KMS-11 (cell line): ENCODE data around the gene AFF3.

ENCODE experiments used
- H2AFZ ChIP-seq: fragments of 200-600 bp; sonication (generic); 2 replicates; pipeline ENCODE4 v1.6.1; 2016; ENCODE audit warnings: antibody characterized with exemption, mixed run types, low read depth
- H3K27ac ChIP-seq: fragments of 200-600 bp; sonication (generic); 2 replicates; pipeline ENCODE4 v1.6.1; 2016; ENCODE audit warnings: mild to moderate bottlenecking, mixed run types
- H3K27me3 ChIP-seq: fragments of 200-600 bp; sonication (generic); 2 replicates; pipeline ENCODE4 v1.6.1; 2017; ENCODE audit warnings: mild to moderate bottlenecking, low read depth, mixed run types, moderate library complexity; ENCODE audit not compliant: insufficient read depth
- H3K36me3 ChIP-seq: fragments of 200-600 bp; sonication (generic); 2 replicates; pipeline ENCODE4 v1.6.1; 2017; ENCODE audit warnings: mild to moderate bottlenecking, mixed run types; ENCODE audit not compliant: insufficient read depth
- H3K4me1 ChIP-seq: fragments of 200-600 bp; sonication (generic); 2 replicates; pipeline ENCODE4 v1.6.1; 2016; ENCODE audit warnings: mild to moderate bottlenecking, low read depth, mixed run types; ENCODE audit not compliant: poor library complexity, severe bottlenecking
- H3K4me2 ChIP-seq: fragments of 200-600 bp; sonication (generic); 2 replicates; pipeline ENCODE4 v1.7.0; 2016; ENCODE audit warnings: mild to moderate bottlenecking, mixed run types
- H3K4me3 ChIP-seq: fragments of 200-600 bp; sonication (generic); IDR thresholded peaks from 2 replicates; pipeline ENCODE4 v1.6.1; 2017; ENCODE audit warnings: low read depth, low read length, mixed read lengths; ENCODE audit not compliant: insufficient read depth
- H3K79me2 ChIP-seq: fragments of 200-600 bp; sonication (generic); 2 replicates; pipeline ENCODE4 v1.6.1; 2016; ENCODE audit warnings: low read depth, mixed run types; ENCODE audit not compliant: insufficient read depth
- H3K9ac ChIP-seq: fragments of 200-600 bp; sonication (generic); 2 replicates; pipeline ENCODE4 v1.6.1; 2016; ENCODE audit warnings: mild to moderate bottlenecking, mixed run types
- H4K20me1 ChIP-seq: fragments of 200-600 bp; sonication (generic); 2 replicates; pipeline ENCODE4 v1.6.1; 2016; ENCODE audit warnings: mild to moderate bottlenecking, mixed run types; ENCODE audit not compliant: insufficient read depth
- TF ChIP-seq, protein P1 (sequence below): fragments of 200-600 bp; sonication (generic); conservative IDR thresholded peaks from 2 replicates; pipeline ENCODE4 v1.6.1; 2017; ENCODE audit warnings: low read depth, mild to moderate bottlenecking, antibody characterized with exemption, low read length, moderate library complexity, mixed read lengths

Gene AFF3

DNA sequence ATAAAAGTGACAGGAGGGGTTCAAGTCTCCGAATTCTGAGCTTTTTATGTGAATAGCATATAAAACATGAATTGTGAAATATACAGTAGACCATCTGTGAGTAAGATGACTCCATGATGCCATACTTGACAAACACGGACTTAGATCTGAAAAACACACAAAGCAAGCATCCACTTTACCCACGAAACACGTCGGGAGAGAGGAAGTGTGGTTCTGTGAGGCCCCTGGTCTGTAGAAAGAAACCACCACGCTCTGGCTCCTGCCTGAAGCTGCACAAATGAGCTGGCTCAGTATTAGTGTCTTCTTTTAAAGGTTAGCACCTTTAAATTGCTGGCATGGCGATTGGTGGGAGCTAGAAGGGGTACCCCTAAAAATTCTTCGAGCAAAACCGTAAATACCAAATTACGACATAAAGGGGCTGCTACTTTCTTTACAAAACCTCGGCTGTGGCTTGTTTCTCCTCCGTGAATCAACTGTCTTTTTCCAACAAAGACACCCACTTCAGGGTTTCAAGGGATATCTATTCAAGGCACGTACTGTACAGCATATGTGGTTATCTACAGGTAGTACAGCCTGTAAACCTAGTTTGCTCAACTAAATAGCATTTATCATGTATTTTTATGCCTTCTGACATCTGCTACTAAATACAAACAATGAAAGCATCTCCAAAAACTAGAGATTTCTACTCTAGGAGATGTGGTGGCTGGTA, 70.9 kb downstream of the AFF3 start:
- Histone ChIP-seq H3K9ac (no peak overlapping the region), H3K27ac (no peak overlapping the region)

DNA sequence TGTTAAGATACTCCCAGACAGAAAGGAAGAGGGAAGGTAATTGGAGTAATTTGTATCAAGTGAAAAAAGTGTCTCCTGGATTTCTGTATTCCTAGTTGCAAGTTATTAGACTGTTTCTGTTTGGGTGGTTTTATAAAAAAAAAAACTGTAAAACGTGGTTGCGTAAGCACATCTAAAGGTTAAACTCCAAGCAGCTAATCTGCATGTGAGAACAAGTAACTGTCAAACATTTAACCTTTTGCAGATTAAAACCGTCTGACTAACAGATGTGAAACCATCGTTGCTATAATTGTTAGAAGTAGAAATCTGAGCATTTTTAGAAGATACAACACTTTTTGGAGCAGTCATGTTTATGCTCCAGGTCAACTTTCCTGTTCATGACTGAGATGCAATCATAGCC, 72.3 kb downstream of the AFF3 start:
- Histone ChIP-seq H3K9ac (no peak overlapping the region), H4K20me1 (no peaks in the 10 kb centered on the region), H3K27ac (no peak overlapping the region), H3K27me3 (no peaks in the 10 kb centered on the region), H2AFZ (no peak overlapping the region), H3K36me3 (no peaks in the 10 kb centered on the region), H3K79me2 (no peaks in the 10 kb centered on the region), H3K4me1 (no peaks in the 10 kb centered on the region), H3K4me3 (no peak overlapping the region), H3K4me2 (no peak overlapping the region)
- TF ChIP-seq, protein P1, sequence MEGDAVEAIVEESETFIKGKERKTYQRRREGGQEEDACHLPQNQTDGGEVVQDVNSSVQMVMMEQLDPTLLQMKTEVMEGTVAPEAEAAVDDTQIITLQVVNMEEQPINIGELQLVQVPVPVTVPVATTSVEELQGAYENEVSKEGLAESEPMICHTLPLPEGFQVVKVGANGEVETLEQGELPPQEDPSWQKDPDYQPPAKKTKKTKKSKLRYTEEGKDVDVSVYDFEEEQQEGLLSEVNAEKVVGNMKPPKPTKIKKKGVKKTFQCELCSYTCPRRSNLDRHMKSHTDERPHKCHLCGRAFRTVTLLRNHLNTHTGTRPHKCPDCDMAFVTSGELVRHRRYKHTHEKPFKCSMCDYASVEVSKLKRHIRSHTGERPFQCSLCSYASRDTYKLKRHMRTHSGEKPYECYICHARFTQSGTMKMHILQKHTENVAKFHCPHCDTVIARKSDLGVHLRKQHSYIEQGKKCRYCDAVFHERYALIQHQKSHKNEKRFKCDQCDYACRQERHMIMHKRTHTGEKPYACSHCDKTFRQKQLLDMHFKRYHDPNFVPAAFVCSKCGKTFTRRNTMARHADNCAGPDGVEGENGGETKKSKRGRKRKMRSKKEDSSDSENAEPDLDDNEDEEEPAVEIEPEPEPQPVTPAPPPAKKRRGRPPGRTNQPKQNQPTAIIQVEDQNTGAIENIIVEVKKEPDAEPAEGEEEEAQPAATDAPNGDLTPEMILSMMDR = no peak

More for the DNA sequence above, 70.9 kb downstream of the AFF3 start:
- no peak overlapping the region for H2AFZ ChIP-seq
- no peaks in the 10 kb centered on the region for H3K36me3 ChIP-seq
- TF ChIP-seq, protein P1 = no peak
- H3K4me2 ChIP-seq = no peak overlapping the region
- no peaks in the 10 kb centered on the region for H3K4me1 ChIP-seq
- no peaks in the 10 kb centered on the region for H3K27me3 ChIP-seq
- H3K79me2 ChIP-seq = no peaks in the 10 kb centered on the region
- no peaks in the 10 kb centered on the region for H4K20me1 ChIP-seq
- no peak overlapping the region for H3K4me3 ChIP-seq

DNA sequence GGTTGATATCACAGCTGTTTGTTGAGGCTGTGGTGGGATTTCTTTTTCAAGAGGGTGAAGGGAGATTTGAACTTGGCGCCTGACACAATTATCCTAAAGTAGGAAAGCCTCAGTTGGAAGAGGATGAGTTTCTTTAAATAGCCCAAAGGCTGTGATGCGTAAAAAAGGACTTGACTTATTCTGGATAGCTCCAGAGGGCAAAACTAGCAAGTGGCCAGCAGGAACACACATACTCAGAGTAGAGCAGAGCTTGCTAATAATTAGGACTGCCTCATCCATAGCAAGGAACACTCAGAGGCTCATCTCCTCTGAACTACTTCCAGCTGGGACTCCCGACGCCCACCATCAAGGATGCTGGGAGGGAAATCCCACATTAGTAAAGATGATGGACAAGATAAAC, 74.0 kb downstream of the AFF3 start:
- Histone ChIP-seq H3K4me1 (no peaks in the 10 kb centered on the region), H3K4me3 (no peak overlapping the region), H3K27ac (no peak overlapping the region), H2AFZ (no peak overlapping the region), H3K27me3 (no peaks in the 10 kb centered on the region), H3K4me2 (no peak overlapping the region), H4K20me1 (no peaks in the 10 kb centered on the region), H3K36me3 (no peaks in the 10 kb centered on the region), H3K9ac (no peak overlapping the region), H3K79me2 (no peaks in the 10 kb centered on the region)
- TF ChIP-seq, protein P1 = no peak

DNA sequence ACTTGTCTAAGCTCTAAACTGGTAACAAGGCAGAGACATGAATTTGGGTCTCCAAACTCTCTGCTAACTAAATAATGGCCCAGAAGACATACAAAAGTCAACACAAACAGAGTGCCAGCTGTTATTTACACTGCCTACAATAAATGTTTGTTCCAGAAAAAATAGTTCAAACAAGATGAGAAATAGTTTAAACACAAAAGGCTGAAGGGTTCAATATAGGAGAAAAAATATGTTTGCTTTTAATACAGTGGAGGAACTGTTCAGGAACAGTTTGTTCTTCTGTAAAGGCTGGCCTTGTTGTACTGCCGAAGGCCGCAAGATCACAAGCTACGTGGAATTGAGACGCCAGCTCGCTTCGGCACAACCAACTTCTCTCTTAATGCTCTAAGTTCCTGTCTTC, 74.6 kb downstream of the AFF3 start:
- TF ChIP-seq, protein P1 = no peak
- no peak overlapping the region for H3K27ac ChIP-seq
- H3K27me3 ChIP-seq = no peaks in the 10 kb centered on the region
- no peaks in the 10 kb centered on the region for H3K79me2 ChIP-seq
- H2AFZ ChIP-seq = no peak overlapping the region
- no peak overlapping the region for H3K9ac ChIP-seq
- no peaks in the 10 kb centered on the region for H3K36me3 ChIP-seq
- H3K4me1 ChIP-seq = no peaks in the 10 kb centered on the region
- no peak overlapping the region for H3K4me3 ChIP-seq
- H3K4me2 ChIP-seq = no peak overlapping the region
- no peaks in the 10 kb centered on the region for H4K20me1 ChIP-seq
